OCI-LY1 (cell line): ENCODE measurements around the gene TMEM239.

Experiments
- EZH2 ChIP-seq: fragments of 200-600 bp; sonication (generic), shearing (Covaris generic); IDR thresholded peaks from 2 replicates; pipeline ENCODE4 v1.8.0; 2017; ENCODE audit warnings: borderline replicate concordance, mixed run types, mild to moderate bottlenecking, antibody characterized with exemption, low read length, moderate library complexity, mixed read lengths
- TF ChIP-seq, protein P1 (sequence below): fragments of 200-600 bp; sonication (generic), shearing (Covaris generic); IDR thresholded peaks from 2 replicates; pipeline ENCODE4 v1.5.1; 2017; ENCODE audit warnings: mild to moderate bottlenecking, antibody characterized with exemption, low read length, moderate library complexity, mixed read lengths

DNA sequence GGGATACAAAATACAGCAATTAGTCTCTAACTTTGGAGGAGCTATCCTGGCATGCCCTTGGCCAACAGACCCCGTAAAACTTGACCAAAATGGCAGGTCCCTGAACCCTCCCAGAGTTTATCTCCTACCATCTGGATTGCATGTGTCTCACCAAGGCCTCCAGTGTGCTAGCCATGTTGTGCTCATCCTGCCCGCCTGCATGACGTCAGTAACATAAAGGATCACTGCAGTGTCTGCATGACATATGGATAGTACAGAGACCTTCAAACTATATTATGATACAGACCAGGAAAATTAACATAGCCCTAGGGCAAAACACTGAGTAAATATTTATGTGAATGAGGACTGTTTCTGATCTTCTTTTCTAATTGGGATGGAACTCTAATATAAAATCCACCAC, 41.0 kb upstream of the TMEM239 start:
- TF ChIP-seq, protein P1, sequence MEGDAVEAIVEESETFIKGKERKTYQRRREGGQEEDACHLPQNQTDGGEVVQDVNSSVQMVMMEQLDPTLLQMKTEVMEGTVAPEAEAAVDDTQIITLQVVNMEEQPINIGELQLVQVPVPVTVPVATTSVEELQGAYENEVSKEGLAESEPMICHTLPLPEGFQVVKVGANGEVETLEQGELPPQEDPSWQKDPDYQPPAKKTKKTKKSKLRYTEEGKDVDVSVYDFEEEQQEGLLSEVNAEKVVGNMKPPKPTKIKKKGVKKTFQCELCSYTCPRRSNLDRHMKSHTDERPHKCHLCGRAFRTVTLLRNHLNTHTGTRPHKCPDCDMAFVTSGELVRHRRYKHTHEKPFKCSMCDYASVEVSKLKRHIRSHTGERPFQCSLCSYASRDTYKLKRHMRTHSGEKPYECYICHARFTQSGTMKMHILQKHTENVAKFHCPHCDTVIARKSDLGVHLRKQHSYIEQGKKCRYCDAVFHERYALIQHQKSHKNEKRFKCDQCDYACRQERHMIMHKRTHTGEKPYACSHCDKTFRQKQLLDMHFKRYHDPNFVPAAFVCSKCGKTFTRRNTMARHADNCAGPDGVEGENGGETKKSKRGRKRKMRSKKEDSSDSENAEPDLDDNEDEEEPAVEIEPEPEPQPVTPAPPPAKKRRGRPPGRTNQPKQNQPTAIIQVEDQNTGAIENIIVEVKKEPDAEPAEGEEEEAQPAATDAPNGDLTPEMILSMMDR = no peak
- TF ChIP-seq EZH2 = no peak
